HepG2 (cell line): Measurements from ENCODE around the gene CR1L. TPM values are rescaled to one million over a fixed set of nuclear protein-coding genes. Genes with fewer than 3 reads are reported as not detected.

Experiments used
- ARID5B ChIP-seq: IDR thresholded peaks from 2 replicates; pipeline ENCODE4 v1.4.0; 2020; ENCODE audit warnings: mild to moderate bottlenecking, missing genetic modification reagents
- ESRRA ChIP-seq: sonication (generic); formaldehyde crosslinking; IDR thresholded peaks from 2 replicates; pipeline ENCODE4 v1.5.1; 2020; ENCODE audit warnings: mild to moderate bottlenecking, low read depth, missing genetic modification reagents
- FOXA1 ChIP-seq, 2 experiments: fragments of 450-650 bp in 1 of 2; sonication (generic) in 1 of 2; formaldehyde crosslinking in 1 of 2; IDR thresholded peaks; 2 replicates each; pipeline versions ENCODE4 v1.4.0 to v1.6.1; 2016 to 2020; ENCODE audit warnings: missing genetic modification reagents in 1 of 2
- NRL ChIP-seq: sonication (generic); formaldehyde crosslinking; IDR thresholded peaks from 2 replicates; pipeline ENCODE4 v1.5.0; 2020; ENCODE audit warnings: missing genetic modification reagents, mild to moderate bottlenecking, moderate library complexity, borderline replicate concordance
- THAP7 ChIP-seq: sonication (generic); formaldehyde crosslinking; IDR thresholded peaks from 2 replicates; pipeline ENCODE4 v1.8.1; 2023; ENCODE audit warnings: mild to moderate bottlenecking, missing genetic modification reagents
- ZBTB40 ChIP-seq, 2 experiments: fragments of 450-650 bp in 1 of 2; sonication (generic) in 1 of 2; formaldehyde crosslinking in 1 of 2; IDR thresholded peaks; 2 replicates each; pipeline versions ENCODE4 v1.6.1 to v1.8.0; 2016 to 2022; ENCODE audit warnings: antibody characterized with exemption in 1 of 2, mild to moderate bottlenecking in 1 of 2, missing genetic modification reagents in 1 of 2
- ZNF263 ChIP-seq: sonication (generic); formaldehyde crosslinking; IDR thresholded peaks from 2 replicates; pipeline ENCODE4 v1.4.0; 2020; ENCODE audit warnings: missing genetic modification reagents
- polyA plus RNA-seq, 8 experiments: library from polyadenylated mRNA; depleted of rRNA in 3 of 8; stranded (reverse) in 7 of 8; unstranded in 1 of 8; fragments of >200 nt; fragmentation: Illumina TruSeq in 4 of 8; extraction: Trizol in 4 of 8; gene quantifications; 2 replicates each; pipeline versions ENCODE4 v1.2.1 to v1.2.3, GENCODE V29; 2011 to 2016; ENCODE audit warnings: low read depth in 4 of 8, missing spikeins in 1 of 8, mixed read lengths in 1 of 8; ENCODE audit not compliant: insufficient read depth in 1 of 8
- total RNA-seq, 5 experiments: library from RNA; depleted of rRNA; stranded (reverse); fragments of >200 nt; fragmentation: Illumina TruSeq; extraction: Trizol; gene quantifications; 2 replicates each; pipeline ENCODE4 v1.2.3, GENCODE V29; 2016; ENCODE audit warnings: low read depth in 1 of 5

The CR1L gene
- total and polyA plus RNA-seq, 2 of the 13 experiments (the other 11 are each of a cell fraction or from before 2014, with no cell fraction given): not detected

GRCh38 chr1:207644852-207645634 lies at the start of gene CR1L (continued):
- TF ChIP-seq ZBTB40 (IDR thresholded peaks at IDR 0.05): no peak
- no peak for TF ChIP-seq ZBTB40 (CRISPR knock-in tag; IDR thresholded peaks at IDR 0.05)
- no peak for TF ChIP-seq ESRRA (CRISPR knock-in tag)
- no peak for TF ChIP-seq NRL (CRISPR knock-in tag)
- no peak for TF ChIP-seq ARID5B (CRISPR knock-in tag)
- TF ChIP-seq ZNF263: no peak
- TF ChIP-seq THAP7 (CRISPR knock-in tag): no peak
- no peak for TF ChIP-seq FOXA1 (IDR thresholded peaks at IDR 0.05)
- no peak for TF ChIP-seq FOXA1 (CRISPR knock-in tag; IDR thresholded peaks at IDR 0.05)
